ENCODE results near the gene NFIX. TPM values are rescaled to one million over a fixed set of nuclear protein-coding genes. Genes with fewer than 3 reads are reported as not detected.

NFIX gene
- total and polyA plus RNA-seq, 2 of the 13 experiments (the other 11 are each of a cell fraction or from before 2014, with no cell fraction given), result 3.4 to 5.4 TPM

DNA sequence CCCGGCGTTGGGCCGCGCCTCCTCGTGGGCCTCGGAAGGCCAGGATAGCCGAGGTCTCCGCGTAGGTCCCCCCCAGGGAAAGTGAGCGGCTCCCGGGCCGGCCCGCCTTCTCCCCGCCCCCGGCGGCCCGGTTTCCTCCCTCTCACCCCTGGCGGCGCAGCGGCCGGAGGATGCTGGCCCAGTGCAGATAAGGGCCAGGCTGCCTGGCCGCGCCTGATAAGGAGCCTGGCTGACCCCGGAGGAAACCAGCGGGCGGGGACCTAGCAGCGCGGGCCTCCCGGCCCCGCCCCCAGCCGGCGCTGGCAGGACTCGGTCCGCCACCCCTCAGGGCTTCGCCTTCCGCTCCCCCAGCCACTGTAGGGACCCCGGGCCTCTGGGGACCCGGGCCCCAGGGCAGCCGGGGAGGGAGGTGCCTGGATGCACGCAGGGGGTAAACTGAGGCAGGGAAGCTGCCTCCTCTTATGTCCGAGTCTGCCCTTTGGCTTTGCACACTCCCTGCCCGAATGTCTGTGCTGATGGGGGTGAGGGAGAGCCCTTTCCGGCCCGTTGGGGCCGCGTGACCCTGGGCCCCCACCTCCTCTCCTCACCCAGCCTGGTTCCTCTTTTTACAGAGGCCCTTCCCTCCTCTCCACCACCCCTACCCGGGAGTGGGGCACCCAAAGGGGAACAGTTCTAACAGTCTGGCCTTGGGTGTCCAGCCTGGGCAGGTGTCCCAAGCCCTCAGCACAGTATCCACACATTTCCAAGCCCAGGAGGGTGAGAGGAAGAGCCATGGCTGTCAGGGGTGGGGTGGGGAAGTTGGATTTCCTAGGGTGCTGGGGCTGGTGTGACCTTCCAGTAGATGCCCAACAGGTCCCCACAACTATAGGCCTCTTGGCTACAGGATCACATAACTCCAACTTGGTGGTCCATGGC, 107.6 kb downstream of the NFIX start, which contains the start of gene LYL1 (continued):
- TF ChIP-seq ZBED4 (CRISPR knock-in tag; IDR thresholded peaks at IDR 0.05; ENCODE audit: borderline replicate concordance), result peak; percentile 74; the same call in 1 of the 2 replicates
- TF ChIP-seq TFDP2 (CRISPR knock-in tag; IDR thresholded peaks at IDR 0.05), result peak; percentile 43; the same call in 1 of the 2 replicates
- TF ChIP-seq YEATS2 (CRISPR knock-in tag; IDR thresholded peaks at IDR 0.05; ENCODE audit: borderline replicate concordance), result 0 out of 2 replicates have a peak, but pooled peaks have one; percentile 50
- peak; percentile 55; the same call in 1 of the 2 replicates for TF ChIP-seq PHF8 (CRISPR knock-in tag; IDR thresholded peaks at IDR 0.05)
- TF ChIP-seq ZNF746 (CRISPR knock-in tag; IDR thresholded peaks at IDR 0.05), result peak; percentile 54; the same call in 1 of the 2 replicates
- TF ChIP-seq ZNF747 (CRISPR knock-in tag; IDR thresholded peaks at IDR 0.05; ENCODE audit: borderline replicate concordance), result 0 out of 2 replicates have a peak, but pooled peaks have one; percentile 11
- TF ChIP-seq, protein P1, sequence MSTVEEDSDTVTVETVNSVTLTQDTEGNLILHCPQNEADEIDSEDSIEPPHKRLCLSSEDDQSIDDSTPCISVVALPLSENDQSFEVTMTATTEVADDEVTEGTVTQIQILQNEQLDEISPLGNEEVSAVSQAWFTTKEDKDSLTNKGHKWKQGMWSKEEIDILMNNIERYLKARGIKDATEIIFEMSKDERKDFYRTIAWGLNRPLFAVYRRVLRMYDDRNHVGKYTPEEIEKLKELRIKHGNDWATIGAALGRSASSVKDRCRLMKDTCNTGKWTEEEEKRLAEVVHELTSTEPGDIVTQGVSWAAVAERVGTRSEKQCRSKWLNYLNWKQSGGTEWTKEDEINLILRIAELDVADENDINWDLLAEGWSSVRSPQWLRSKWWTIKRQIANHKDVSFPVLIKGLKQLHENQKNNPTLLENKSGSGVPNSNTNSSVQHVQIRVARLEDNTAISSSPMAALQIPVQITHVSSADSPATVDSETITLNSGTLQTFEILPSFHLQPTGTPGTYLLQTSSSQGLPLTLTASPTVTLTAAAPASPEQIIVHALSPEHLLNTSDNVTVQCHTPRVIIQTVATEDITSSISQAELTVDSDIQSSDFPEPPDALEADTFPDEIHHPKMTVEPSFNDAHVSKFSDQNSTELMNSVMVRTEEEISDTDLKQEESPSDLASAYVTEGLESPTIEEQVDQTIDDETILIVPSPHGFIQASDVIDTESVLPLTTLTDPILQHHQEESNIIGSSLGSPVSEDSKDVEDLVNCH (CRISPR knock-in tag; IDR thresholded peaks at IDR 0.05), result no peak
- TF ChIP-seq, protein P2, sequence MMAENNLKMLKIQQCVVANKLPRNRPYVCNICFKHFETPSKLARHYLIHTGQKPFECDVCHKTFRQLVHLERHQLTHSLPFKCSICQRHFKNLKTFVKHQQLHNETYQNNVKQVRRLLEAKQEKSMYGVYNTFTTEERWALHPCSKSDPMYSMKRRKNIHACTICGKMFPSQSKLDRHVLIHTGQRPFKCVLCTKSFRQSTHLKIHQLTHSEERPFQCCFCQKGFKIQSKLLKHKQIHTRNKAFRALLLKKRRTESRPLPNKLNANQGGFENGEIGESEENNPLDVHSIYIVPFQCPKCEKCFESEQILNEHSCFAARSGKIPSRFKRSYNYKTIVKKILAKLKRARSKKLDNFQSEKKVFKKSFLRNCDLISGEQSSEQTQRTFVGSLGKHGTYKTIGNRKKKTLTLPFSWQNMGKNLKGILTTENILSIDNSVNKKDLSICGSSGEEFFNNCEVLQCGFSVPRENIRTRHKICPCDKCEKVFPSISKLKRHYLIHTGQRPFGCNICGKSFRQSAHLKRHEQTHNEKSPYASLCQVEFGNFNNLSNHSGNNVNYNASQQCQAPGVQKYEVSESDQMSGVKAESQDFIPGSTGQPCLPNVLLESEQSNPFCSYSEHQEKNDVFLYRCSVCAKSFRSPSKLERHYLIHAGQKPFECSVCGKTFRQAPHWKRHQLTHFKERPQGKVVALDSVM (CRISPR knock-in tag; IDR thresholded peaks at IDR 0.05), result no peak
- no peak for TF ChIP-seq ZBTB4 (CRISPR knock-in tag; IDR thresholded peaks at IDR 0.05; ENCODE audit: borderline replicate concordance)
- peak; percentile 84 for TF ChIP-seq ZFY (CRISPR knock-in tag; IDR thresholded peaks at IDR 0.05)
- no peak for TF ChIP-seq TMF1 (CRISPR knock-in tag; IDR thresholded peaks at IDR 0.05; ENCODE audit: low read depth)
- TF ChIP-seq CHD2 (IDR thresholded peaks at IDR 0.05; ENCODE audit: low read depth, low read length), result no peak
- TF ChIP-seq, protein P3, sequence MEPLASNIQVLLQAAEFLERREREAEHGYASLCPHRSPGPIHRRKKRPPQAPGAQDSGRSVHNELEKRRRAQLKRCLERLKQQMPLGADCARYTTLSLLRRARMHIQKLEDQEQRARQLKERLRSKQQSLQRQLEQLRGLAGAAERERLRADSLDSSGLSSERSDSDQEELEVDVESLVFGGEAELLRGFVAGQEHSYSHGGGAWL (CRISPR knock-in tag; IDR thresholded peaks at IDR 0.05), result no peak
